HCT116 (cell line): ENCODE measurements around the gene INPP5K. TPM values are rescaled to one million over a fixed set of nuclear protein-coding genes. Genes with fewer than 3 reads are reported as not detected.

ENCODE experiments used
- ATAC-seq: fragments of 200-7000 bp; cut with Tn5 transposase; 2 replicates; pipeline ENCODE4 v1.9.1; 2020; ENCODE audit warnings: mild to moderate bottlenecking, moderate library complexity
- Bru-seq: library from RNA; stranded (reverse); fragments of 400-500 nt; gene quantifications from one replicate; lab custom pipeline; 2021; lab: Mats Ljungman, UMichigan
- BruChase-seq, 2 experiments: library from RNA; stranded (reverse); fragments of 400-500 nt; gene quantifications; one replicate each; lab custom pipeline; 2021; lab: Mats Ljungman, UMichigan
- BruUV-seq: library from RNA; stranded (reverse); fragments of 400-500 nt; replicated peaks from 2 replicates; lab custom pipeline; 2021; lab: Mats Ljungman, UMichigan
- CTCF ChIA-PET: fragments of 300-600 bp; sonication (Branson Sonifier 250); formaldehyde crosslinking; loops from one replicate; lab custom pipeline; 2021; ENCODE audit warnings: antibody characterized with exemption; lab: Charles Lee
- POLR2A ChIA-PET: fragments of 300-600, 350-600 bp; sonication (Branson Sonifier 250); formaldehyde crosslinking; loops from one replicate; lab custom pipeline; 2021; ENCODE audit warnings: antibody characterized with exemption; lab: Charles Lee
- RAD21 ChIA-PET, 2 experiments: fragments of 300-600 bp; sonication (Branson Sonifier 250); formaldehyde crosslinking; loops; one replicate each; lab custom pipeline; 2023; ENCODE audit warnings: low total read pairs in 2 of 2; ENCODE audit not compliant: uncharacterized antibody in 2 of 2, unreplicated experiment in 2 of 2, low non-redundant PET in 1 of 2; lab: Charles Lee
- DNase-seq: peaks from one replicate; pipeline ENCODE4 v3.0.0-alpha.2; 2010; ENCODE audit warnings: low read depth, low spot score
- H2AFZ ChIP-seq: fragments of 200-600 bp; shearing (Covaris generic), sonication (generic); 2 replicates; pipeline ENCODE4 v1.6.1; 2017; ENCODE audit warnings: low read depth, mixed run types, mixed read lengths, antibody characterized with exemption, low read length; ENCODE audit not compliant: poor library complexity, severe bottlenecking
- H3K27ac ChIP-seq: 2 replicates; pipeline ENCODE4 v1.5.1; 2012; ENCODE audit warnings: low read depth, low read length
- H3K27me3 ChIP-seq: fragments of 200-600 bp; sonication (generic); 2 replicates; pipeline ENCODE4 v1.6.1; 2016; ENCODE audit warnings: mixed run types, low read length, mixed read lengths; ENCODE audit not compliant: insufficient read depth
- H3K36me3 ChIP-seq, 2 experiments: fragments of 200-500 bp in 1 of 2; fragments of 200-600 bp in 1 of 2; sonication (Bioruptor generic) in 1 of 2; sonication (generic) in 1 of 2; 2 replicates each; pipeline versions ENCODE4 v1.5.1 to v1.6.1; 2014 to 2016; ENCODE audit warnings: low read length in 2 of 2, inconsistent platforms in 1 of 2, mixed read lengths in 1 of 2, mixed run types in 1 of 2; ENCODE audit not compliant: insufficient read depth in 2 of 2, control insufficient read depth in 1 of 2
- H3K4me1 ChIP-seq, 2 experiments: fragments of 200-600 bp in 1 of 2; sonication (generic) in 1 of 2; 2 replicates each; pipeline versions ENCODE4 v1.5.1 to v1.6.1; 2012 to 2017; ENCODE audit warnings: low read length in 2 of 2, inconsistent platforms in 1 of 2, mild to moderate bottlenecking in 1 of 2, mixed read lengths in 1 of 2, mixed run types in 1 of 2, moderate library complexity in 1 of 2; ENCODE audit not compliant: insufficient read depth in 2 of 2, control insufficient read depth in 1 of 2
- H3K4me2 ChIP-seq: fragments of 200-600 bp; sonication (generic); 2 replicates; pipeline ENCODE4 v1.6.1; 2017; ENCODE audit warnings: mixed run types, low read length, mixed read lengths
- H3K4me3 ChIP-seq, 2 experiments: fragments of 200-600 bp in 1 of 2; sonication (generic) in 1 of 2; replicated peaks in 1 of 2; 2 replicates each; pipeline ENCODE4 v1.5.1; 2011 to 2016; ENCODE audit warnings: low read length in 2 of 2, control low read depth in 1 of 2, low read depth in 1 of 2, mild to moderate bottlenecking in 1 of 2, mixed read lengths in 1 of 2, mixed run types in 1 of 2
- H3K79me2 ChIP-seq: fragments of 200-600 bp; sonication (generic); 2 replicates; pipeline ENCODE4 v1.6.1; 2017; ENCODE audit warnings: mild to moderate bottlenecking, mixed run types, low read length, moderate library complexity, mixed read lengths; ENCODE audit not compliant: insufficient read depth
- H3K9ac ChIP-seq: fragments of 200-600 bp; sonication (generic); 2 replicates; pipeline ENCODE4 v1.6.1; 2016; ENCODE audit warnings: low read length, mixed read lengths
- H3K9me2 ChIP-seq: fragments of 200-600 bp; sonication (generic), shearing (Covaris generic); 2 replicates; pipeline ENCODE4 v1.6.1; 2017; ENCODE audit warnings: mixed run types, mild to moderate bottlenecking, moderate library complexity; ENCODE audit not compliant: insufficient read depth
- H3K9me3 ChIP-seq, 2 experiments: fragments of 200-500 bp in 1 of 2; fragments of 200-600 bp in 1 of 2; sonication (Bioruptor generic) in 1 of 2; sonication (generic) in 1 of 2; 2 replicates each; pipeline ENCODE4 v1.6.1; 2014 to 2017; ENCODE audit warnings: low read length in 2 of 2, mixed read lengths in 2 of 2, inconsistent platforms in 1 of 2, low read depth in 1 of 2, mild to moderate bottlenecking in 1 of 2, mixed run types in 1 of 2, moderate library complexity in 1 of 2; ENCODE audit not compliant: control insufficient read depth in 1 of 2, insufficient read depth in 1 of 2
- H4K20me1 ChIP-seq: fragments of 200-600 bp; sonication (generic), shearing (Covaris generic); 2 replicates; pipeline ENCODE4 v1.6.1; 2017; ENCODE audit warnings: mixed run types, mild to moderate bottlenecking, moderate library complexity; ENCODE audit not compliant: insufficient read depth
- CBX3 ChIP-seq: IDR thresholded peaks from 2 replicates; pipeline ENCODE4 v1.6.1; 2012; ENCODE audit warnings: low read depth
- CTCF ChIP-seq, 3 experiments: fragments of 200-600 bp in 1 of 3; sonication (generic) in 1 of 3; IDR thresholded peaks in 2 of 3; conservative IDR thresholded peaks in 1 of 3; 2 replicates each; pipeline ENCODE4 v1.5.1; 2012 to 2017; ENCODE audit warnings: low read depth in 2 of 3, low read length in 2 of 3, antibody characterized with exemption in 1 of 3, borderline replicate concordance in 1 of 3, control low read depth in 1 of 3, mild to moderate bottlenecking in 1 of 3, mixed read lengths in 1 of 3, mixed run types in 1 of 3, moderate library complexity in 1 of 3; ENCODE audit not compliant: insufficient read depth in 1 of 3
- ELF1 ChIP-seq: IDR thresholded peaks from 2 replicates; pipeline ENCODE4 v1.6.1; 2012; ENCODE audit warnings: low read depth, borderline replicate concordance
- EZH2phosphoT487 ChIP-seq: fragments of 200-600 bp; IDR thresholded peaks from 2 replicates; pipeline ENCODE4 v1.6.1; 2018; ENCODE audit warnings: antibody characterized with exemption, borderline replicate concordance
- FOSL1 ChIP-seq: IDR thresholded peaks from 2 replicates; pipeline ENCODE4 v1.6.1; 2012; ENCODE audit warnings: low read depth
- JUND ChIP-seq: IDR thresholded peaks from 2 replicates; pipeline ENCODE4 v1.6.1; 2012
- MAX ChIP-seq: IDR thresholded peaks from 2 replicates; pipeline ENCODE4 v1.6.1; 2012
- POLR2A ChIP-seq: IDR thresholded peaks from 2 replicates; pipeline ENCODE4 v1.7.0; 2011; ENCODE audit warnings: borderline replicate concordance; ENCODE audit not compliant: insufficient read depth, insufficient read length; ENCODE audit errors: extremely low read depth
- POLR2AphosphoS5 ChIP-seq: IDR thresholded peaks from 2 replicates; pipeline ENCODE4 v1.6.1; 2011; ENCODE audit warnings: mild to moderate bottlenecking, low read depth, low read length, moderate library complexity
- REST ChIP-seq: IDR thresholded peaks from 2 replicates; pipeline ENCODE4 v1.6.1; 2012; ENCODE audit warnings: low read depth
- SIN3A ChIP-seq: IDR thresholded peaks from 2 replicates; pipeline ENCODE4 v1.6.1; 2012; ENCODE audit warnings: low read depth
- SP1 ChIP-seq: IDR thresholded peaks from 2 replicates; pipeline ENCODE4 v1.6.1; 2012; ENCODE audit warnings: low read depth
- SRF ChIP-seq: IDR thresholded peaks from 2 replicates; pipeline ENCODE4 v1.6.1; 2012; ENCODE audit warnings: low read depth
- TCF7L2 ChIP-seq: IDR thresholded peaks from 2 replicates; pipeline ENCODE4 v1.7.0; 2011; ENCODE audit warnings: borderline replicate concordance, inconsistent platforms; ENCODE audit not compliant: insufficient read depth, insufficient read length; ENCODE audit errors: extremely low read depth
- ZBTB33 ChIP-seq: IDR thresholded peaks from 2 replicates; pipeline ENCODE4 v1.6.1; 2011; ENCODE audit warnings: mild to moderate bottlenecking, low read length, moderate library complexity; ENCODE audit not compliant: insufficient replicate concordance; ENCODE audit errors: extremely low read depth
- ZFX ChIP-seq: fragments of 450-650 bp; IDR thresholded peaks from 2 replicates; pipeline ENCODE4 v1.6.1; 2017
- intact Hi-C: fragments of 100-400 bp; cut with micrococcal nuclease; formaldehyde crosslinking; loops from 2 replicates; pipeline ENCODE4 v1.10.0; 2022
- long read RNA-seq: library from polyadenylated mRNA; unstranded; transcript quantifications from one replicate; pipeline ENCODE4 v2.0.0, GENCODE V29; 2021; ENCODE audit not compliant: unreplicated experiment
- polyA plus RNA-seq: library from polyadenylated mRNA; unstranded; fragments of >200 nt; gene quantifications from 2 replicates; pipeline ENCODE4 v1.2.1, GENCODE V29; 2012; ENCODE audit warnings: missing spikeins
- total RNA-seq: library from RNA; stranded (reverse); gene quantifications from one replicate; pipeline ENCODE4 v1.2.1, GENCODE V29; 2021; ENCODE audit not compliant: unreplicated experiment

Gene INPP5K
- total RNA-seq (25.6 TPM), Bru-seq, nascent RNA (percentile 59 among the genes with signal in this experiment), BruChase-seq, experiment 1, labeled RNA remaining after a 6-hour chase (percentile 66 among the genes with signal in this experiment), BruChase-seq, experiment 2, labeled RNA remaining after a 2-hour chase (percentile 56 among the genes with signal in this experiment)
- 20.6 and 22.2 TPM in 2 replicates for polyA plus RNA-seq
- long read RNA-seq, transcript INPP5K-204 (12 exons, 2,988 nt) = major isoform, 32 of 64 reads
- long read RNA-seq, partial matches to known transcripts = 20 of 64 reads
- long read RNA-seq, other reads (novel, unspliced or antisense) = 12 of 64 reads

- ATAC-seq = peak; percentile 96
- Histone ChIP-seq H3K4me2 (peak within 1 kb of the TSS; percentile 84), H3K27me3 (no peaks in the 10 kb centered on the region), H3K4me3 (peak within 1 kb of the TSS; percentile 91 to 95), H2AFZ (no peak within 1 kb of the TSS), H3K27ac (peak within 1 kb of the TSS; percentile 82), H3K79me2 (peaks cover 29% of the 10 kb centered on the region), H4K20me1 (no peaks in the 10 kb centered on the region), H3K9ac (peak within 1 kb of the TSS; percentile 96), H3K36me3 (peaks cover 0 to 15% of the 10 kb centered on the region in 2 experiments; a peak in 1 of 4 replicates), H3K9me2 (no peaks in the 10 kb centered on the region), H3K9me3 (no peaks in the 10 kb centered on the region), H3K4me1 (peaks cover 13 to 29% of the 10 kb centered on the region in 2 experiments)
- CTCF ChIA-PET = interaction anchor here (0.8 to 2.5 kb wide), 8 partner anchors 16 to 257 kb away, joined by 3 to 22 read pairs (median 5); no protein-coding TSS in a partner anchor
- POLR2A ChIA-PET = interaction anchor here (0.7 to 2.8 kb wide), 9 partner anchors 11 to 263 kb away, joined by 3 to 14 read pairs (median 4); no protein-coding TSS in a partner anchor
- RAD21 ChIA-PET = interaction anchor here (0.7 to 1.9 kb wide), 6 partner anchors 17 to 151 kb away, joined by 3 to 5 read pairs (median 4); no protein-coding TSS in a partner anchor
- no TSS peak for BruUV-seq
- peak; percentile 94 for DNase-seq
- TF ChIP-seq CTCF (IDR thresholded peaks at IDR 0.05 in 2 of 3, conservative IDR thresholded peaks at IDR 0.05 in 1 of 3; ENCODE audit: borderline replicate concordance in 1 of 3, insufficient read depth in 1 of 3, low read depth in 2 of 3, low read length in 2 of 3) (0 out of 6 replicates have a peak, but pooled peaks of 1 of the 3 experiments have one; percentile 8), FOSL1 (no peak), ZBTB33 (peak; percentile 21), POLR2A (peak; percentile 62), TCF7L2 (no peak), REST (no peak), EZH2phosphoT487 (no peak), CBX3 (no peak), MAX (peak; percentile 87; the same call in 1 of the 2 replicates), POLR2AphosphoS5 (peak; percentile 93), JUND (no peak), SIN3A (peak; percentile 95), ELF1 (no peak; the same call in 1 of the 2 replicates), SP1 (peak; percentile 71), SRF (no peak; the same call in 1 of the 2 replicates), ZFX (peak; percentile 44; the same call in 1 of the 2 replicates)
- intact Hi-C loops = loop anchor here (5.0 kb wide), 1 partner anchor 54 kb away; no protein-coding TSS in a partner anchor
These were observed at the start of gene INPP5K for GRCh38 chr17:1516388-1517161. INPP5K (minus strand) TSS chr17:1516612; CDS start chr17:1516499, 113 bp downstream.
